HepG2 (cell line): ENCODE measurements around the gene PEX13. TPM values are rescaled to one million over a fixed set of nuclear protein-coding genes. Genes with fewer than 3 reads are reported as not detected.
A peak's percentile ranks its signal among the peaks of the same experiment; 100 is the strongest.

Experiments
- CBFB ChIP-seq: sonication (generic); formaldehyde crosslinking; IDR thresholded peaks from 2 replicates; pipeline ENCODE4 v1.4.0; 2020; ENCODE audit warnings: missing genetic modification reagents
- CHCHD3 ChIP-seq: sonication (generic); formaldehyde crosslinking; IDR thresholded peaks from 2 replicates; pipeline ENCODE4 v1.8.0; 2022; ENCODE audit warnings: mild to moderate bottlenecking, missing genetic modification reagents, moderate library complexity
- ERF ChIP-seq: IDR thresholded peaks from 2 replicates; pipeline ENCODE4 v1.6.1; 2018; ENCODE audit warnings: missing biosample characterization, missing genetic modification reagents
- HCFC1 ChIP-seq: fragments of 150-350 bp; IDR thresholded peaks from 2 replicates; pipeline ENCODE4 v1.6.1; 2014; ENCODE audit warnings: low read depth, low read length
- JUNB ChIP-seq: sonication (generic); formaldehyde crosslinking; IDR thresholded peaks from 2 replicates; pipeline ENCODE4 v1.8.0; 2022; ENCODE audit warnings: missing genetic modification reagents, mild to moderate bottlenecking, borderline replicate concordance
- MAFG ChIP-seq: sonication (generic); formaldehyde crosslinking; IDR thresholded peaks from 2 replicates; pipeline ENCODE4 v1.5.1; 2020; ENCODE audit warnings: mild to moderate bottlenecking, missing genetic modification reagents
- MEF2D ChIP-seq: sonication (generic); formaldehyde crosslinking; IDR thresholded peaks from 2 replicates; pipeline ENCODE4 v1.5.1; 2020; ENCODE audit warnings: mild to moderate bottlenecking, missing genetic modification reagents
- NCOA2 ChIP-seq: sonication (generic); formaldehyde crosslinking; IDR thresholded peaks from 2 replicates; pipeline ENCODE4 v1.8.0; 2022; ENCODE audit warnings: inconsistent platforms
- NONO ChIP-seq, 2 experiments: fragments of 450-650 bp in 1 of 2; sonication (generic) in 1 of 2; formaldehyde crosslinking in 1 of 2; IDR thresholded peaks in 1 of 2; conservative IDR thresholded peaks in 1 of 2; 2 replicates each; pipeline versions ENCODE4 v1.6.1 to v1.8.0; 2017 to 2022; ENCODE audit warnings: mild to moderate bottlenecking in 1 of 2, missing genetic modification reagents in 1 of 2, moderate library complexity in 1 of 2
- NR1H2 ChIP-seq: sonication (generic); formaldehyde crosslinking; IDR thresholded peaks from 2 replicates; pipeline ENCODE4 v1.8.1; 2022; ENCODE audit warnings: low read depth, missing genetic modification reagents, borderline replicate concordance
- SMARCC2 ChIP-seq: fragments of 450-650 bp; IDR thresholded peaks from 2 replicates; pipeline ENCODE4 v1.6.1; 2017; ENCODE audit warnings: antibody characterized with exemption, mild to moderate bottlenecking
- STAG1 ChIP-seq: sonication (generic); formaldehyde crosslinking; IDR thresholded peaks from 2 replicates; pipeline ENCODE4 v1.4.0; 2020; ENCODE audit warnings: missing genetic modification reagents
- TBX2 ChIP-seq: sonication (generic); formaldehyde crosslinking; IDR thresholded peaks from 2 replicates; pipeline ENCODE4 v1.5.0; 2020; ENCODE audit warnings: missing genetic modification reagents, mild to moderate bottlenecking, borderline replicate concordance
- TEAD2 ChIP-seq: sonication (generic); formaldehyde crosslinking; IDR thresholded peaks from 2 replicates; pipeline ENCODE4 v1.9.0; 2021; ENCODE audit warnings: missing genetic modification reagents
- ZBTB20 ChIP-seq: sonication (generic); formaldehyde crosslinking; IDR thresholded peaks from 2 replicates; pipeline ENCODE4 v1.8.1; 2023; ENCODE audit warnings: missing genetic modification reagents, low read depth, mild to moderate bottlenecking, borderline replicate concordance
- ZNF484 ChIP-seq: sonication (generic); formaldehyde crosslinking; IDR thresholded peaks from 2 replicates; pipeline ENCODE4 v1.5.1; 2020; ENCODE audit warnings: mild to moderate bottlenecking, low read depth, missing genetic modification reagents, borderline replicate concordance
- ZNF501 ChIP-seq: sonication (generic); formaldehyde crosslinking; IDR thresholded peaks from 2 replicates; pipeline ENCODE4 v1.5.1; 2020; ENCODE audit warnings: mild to moderate bottlenecking, moderate library complexity, missing genetic modification reagents
- ZNF558 ChIP-seq: sonication (generic); formaldehyde crosslinking; IDR thresholded peaks from 2 replicates; pipeline ENCODE4 v1.9.0; 2022; ENCODE audit warnings: mild to moderate bottlenecking, missing genetic modification reagents, borderline replicate concordance
- ZSCAN22 ChIP-seq: sonication (generic); formaldehyde crosslinking; IDR thresholded peaks from 2 replicates; pipeline ENCODE4 v1.4.0; 2020; ENCODE audit warnings: mild to moderate bottlenecking, missing genetic modification reagents
- polyA plus RNA-seq, 8 experiments: library from polyadenylated mRNA; depleted of rRNA in 3 of 8; stranded (reverse) in 7 of 8; unstranded in 1 of 8; fragments of >200 nt; fragmentation: Illumina TruSeq in 4 of 8; extraction: Trizol in 4 of 8; gene quantifications; 2 replicates each; pipeline versions ENCODE4 v1.2.1 to v1.2.3, GENCODE V29; 2011 to 2016; ENCODE audit warnings: low read depth in 4 of 8, missing spikeins in 1 of 8, mixed read lengths in 1 of 8; ENCODE audit not compliant: insufficient read depth in 1 of 8
- total RNA-seq, 5 experiments: library from RNA; depleted of rRNA; stranded (reverse); fragments of >200 nt; fragmentation: Illumina TruSeq; extraction: Trizol; gene quantifications; 2 replicates each; pipeline ENCODE4 v1.2.3, GENCODE V29; 2016; ENCODE audit warnings: low read depth in 1 of 5
- TF ChIP-seq, protein P1 (sequence below): sonication (generic); formaldehyde crosslinking; IDR thresholded peaks from 2 replicates; pipeline ENCODE4 v1.9.0; 2021; ENCODE audit warnings: missing genetic modification reagents, borderline replicate concordance
- TF ChIP-seq, protein P2 (sequence below): sonication (generic); formaldehyde crosslinking; conservative IDR thresholded peaks from 2 replicates; pipeline ENCODE4 v1.4.0; 2020; ENCODE audit warnings: missing genetic modification reagents
- TF ChIP-seq, protein P3 (sequence below): sonication (generic); formaldehyde crosslinking; IDR thresholded peaks from 2 replicates; pipeline ENCODE4 v1.8.0; 2022; ENCODE audit warnings: mild to moderate bottlenecking, missing genetic modification reagents, borderline replicate concordance

The PEX13 gene
- total and polyA plus RNA-seq, 2 of the 13 experiments (the other 11 are each of a cell fraction or from before 2014, with no cell fraction given): 47.9 to 75.9 TPM

DNA sequence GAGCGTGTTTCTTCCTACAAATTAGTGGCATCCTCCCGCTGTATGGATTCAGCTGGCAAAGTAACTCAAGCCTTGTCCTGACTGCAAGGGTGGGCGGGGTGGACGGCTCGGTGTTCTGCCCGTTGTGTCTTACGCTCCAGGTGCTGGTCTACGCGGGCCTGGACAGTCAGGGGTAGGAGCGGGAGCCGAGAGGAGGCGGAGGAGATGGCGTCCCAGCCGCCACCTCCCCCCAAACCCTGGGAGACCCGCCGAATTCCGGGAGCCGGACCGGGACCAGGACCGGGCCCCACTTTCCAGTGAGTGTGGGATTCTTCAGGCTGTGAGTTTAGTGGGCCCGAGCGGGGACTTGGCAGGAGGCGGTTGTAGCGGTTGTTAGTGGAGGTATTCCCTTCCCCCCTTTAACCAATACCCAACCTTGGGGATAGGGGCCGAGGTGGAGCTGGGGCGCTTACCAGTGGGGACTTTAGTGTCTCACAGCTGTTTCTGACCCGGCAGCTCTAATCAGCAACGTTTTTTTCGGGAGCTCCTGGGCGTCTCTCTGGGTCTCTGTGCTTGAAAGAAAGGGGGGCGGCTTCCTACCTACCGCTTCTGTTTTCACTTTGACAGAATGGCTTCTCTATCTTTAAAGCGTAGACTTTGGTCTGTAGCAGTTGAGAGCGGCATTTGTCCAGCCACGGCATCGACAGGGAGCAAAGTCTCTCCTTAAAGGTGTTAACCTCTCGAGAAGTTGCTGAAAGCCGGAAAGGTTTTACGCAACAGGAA lies at the start of gene PEX13, which contains the start of gene PUS10 (continued):
- TF ChIP-seq ZSCAN22 (CRISPR knock-in tag) (no peak; the same call in 1 of the 2 replicates), TEAD2 (CRISPR knock-in tag) (no peak), MAFG (no peak), SMARCC2 (0 out of 2 replicates have a peak, but pooled peaks have one; percentile 18), MEF2D (CRISPR knock-in tag) (peak; percentile 93), ZNF558 (CRISPR knock-in tag) (peak; percentile 90), CHCHD3 (CRISPR knock-in tag) (no peak), TBX2 (CRISPR knock-in tag) (peak; percentile 100), JUNB (0 out of 2 replicates have a peak, but pooled peaks have one; percentile 9), NCOA2 (CRISPR knock-in tag) (peak; percentile 93), STAG1 (CRISPR knock-in tag) (no peak; the same call in 1 of the 2 replicates), NONO (IDR thresholded peaks at IDR 0.05) (no peak), NONO (CRISPR knock-in tag; conservative IDR thresholded peaks at IDR 0.05) (no peak; the same call in none of the 2 replicates), ERF (CRISPR knock-in tag) (peak; percentile 92), ZBTB20 (no peak), HCFC1 (peak; percentile 35), ZNF501 (peak; percentile 88), NR1H2 (CRISPR knock-in tag) (0 out of 2 replicates have a peak, but pooled peaks have one; percentile 32), ZNF484 (CRISPR knock-in tag) (no peak), CBFB (CRISPR knock-in tag) (peak; percentile 58; the same call in 1 of the 2 replicates)
- TF ChIP-seq, protein P1, sequence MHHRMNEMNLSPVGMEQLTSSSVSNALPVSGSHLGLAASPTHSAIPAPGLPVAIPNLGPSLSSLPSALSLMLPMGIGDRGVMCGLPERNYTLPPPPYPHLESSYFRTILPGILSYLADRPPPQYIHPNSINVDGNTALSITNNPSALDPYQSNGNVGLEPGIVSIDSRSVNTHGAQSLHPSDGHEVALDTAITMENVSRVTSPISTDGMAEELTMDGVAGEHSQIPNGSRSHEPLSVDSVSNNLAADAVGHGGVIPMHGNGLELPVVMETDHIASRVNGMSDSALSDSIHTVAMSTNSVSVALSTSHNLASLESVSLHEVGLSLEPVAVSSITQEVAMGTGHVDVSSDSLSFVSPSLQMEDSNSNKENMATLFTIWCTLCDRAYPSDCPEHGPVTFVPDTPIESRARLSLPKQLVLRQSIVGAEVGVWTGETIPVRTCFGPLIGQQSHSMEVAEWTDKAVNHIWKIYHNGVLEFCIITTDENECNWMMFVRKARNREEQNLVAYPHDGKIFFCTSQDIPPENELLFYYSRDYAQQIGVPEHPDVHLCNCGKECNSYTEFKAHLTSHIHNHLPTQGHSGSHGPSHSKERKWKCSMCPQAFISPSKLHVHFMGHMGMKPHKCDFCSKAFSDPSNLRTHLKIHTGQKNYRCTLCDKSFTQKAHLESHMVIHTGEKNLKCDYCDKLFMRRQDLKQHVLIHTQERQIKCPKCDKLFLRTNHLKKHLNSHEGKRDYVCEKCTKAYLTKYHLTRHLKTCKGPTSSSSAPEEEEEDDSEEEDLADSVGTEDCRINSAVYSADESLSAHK (CRISPR knock-in tag): no peak
- TF ChIP-seq, protein P2, sequence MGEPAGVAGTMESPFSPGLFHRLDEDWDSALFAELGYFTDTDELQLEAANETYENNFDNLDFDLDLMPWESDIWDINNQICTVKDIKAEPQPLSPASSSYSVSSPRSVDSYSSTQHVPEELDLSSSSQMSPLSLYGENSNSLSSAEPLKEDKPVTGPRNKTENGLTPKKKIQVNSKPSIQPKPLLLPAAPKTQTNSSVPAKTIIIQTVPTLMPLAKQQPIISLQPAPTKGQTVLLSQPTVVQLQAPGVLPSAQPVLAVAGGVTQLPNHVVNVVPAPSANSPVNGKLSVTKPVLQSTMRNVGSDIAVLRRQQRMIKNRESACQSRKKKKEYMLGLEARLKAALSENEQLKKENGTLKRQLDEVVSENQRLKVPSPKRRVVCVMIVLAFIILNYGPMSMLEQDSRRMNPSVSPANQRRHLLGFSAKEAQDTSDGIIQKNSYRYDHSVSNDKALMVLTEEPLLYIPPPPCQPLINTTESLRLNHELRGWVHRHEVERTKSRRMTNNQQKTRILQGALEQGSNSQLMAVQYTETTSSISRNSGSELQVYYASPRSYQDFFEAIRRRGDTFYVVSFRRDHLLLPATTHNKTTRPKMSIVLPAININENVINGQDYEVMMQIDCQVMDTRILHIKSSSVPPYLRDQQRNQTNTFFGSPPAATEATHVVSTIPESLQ (CRISPR knock-in tag): no peak
- TF ChIP-seq, protein P3, sequence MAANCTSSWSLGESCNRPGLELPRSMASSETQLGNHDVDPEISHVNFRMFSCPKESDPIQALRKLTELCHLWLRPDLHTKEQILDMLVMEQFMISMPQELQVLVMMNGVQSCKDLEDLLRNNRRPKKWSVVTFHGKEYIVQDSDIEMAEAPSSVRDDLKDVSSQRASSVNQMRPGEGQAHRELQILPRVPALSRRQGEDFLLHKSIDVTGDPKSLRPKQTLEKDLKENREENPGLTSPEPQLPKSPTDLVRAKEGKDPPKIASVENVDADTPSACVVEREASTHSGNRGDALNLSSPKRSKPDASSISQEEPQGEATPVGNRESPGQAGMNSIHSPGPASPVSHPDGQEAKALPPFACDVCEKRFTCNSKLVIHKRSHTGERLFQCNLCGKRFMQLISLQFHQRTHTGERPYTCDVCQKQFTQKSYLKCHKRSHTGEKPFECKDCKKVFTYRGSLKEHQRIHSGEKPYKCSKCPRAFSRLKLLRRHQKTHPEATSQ (CRISPR knock-in tag): peak; percentile 53; the same call in 1 of the 2 replicates
